Stomach (tissue), 9 donors: Measurements from ENCODE around the gene MIA. TPM values are rescaled to one million over a fixed set of nuclear protein-coding genes. Genes with fewer than 3 reads are reported as not detected.
A peak's percentile ranks its signal among the peaks of the same experiment; 100 is the strongest.
"Not testable (repeated sequence)": the region's sequence is repeated elsewhere in the genome, so short reads cannot be mapped to it uniquely, and the experiment has no call there.

Source experiments
- DNase-seq, 2 donors: peaks; one replicate each; pipeline versions ENCODE4 v3.0.0 to v3.0.0-alpha.2; 2013 to 2019
- H3K27ac ChIP-seq, 5 donors: fragments of 200-600 bp in 4 of 5; sonication (generic) in 4 of 5; one replicate each; pipeline ENCODE4 v1.5.1; 2013 to 2019; ENCODE audit warnings: mild to moderate bottlenecking in 1 of 5, moderate library complexity in 1 of 5
- H3K27me3 ChIP-seq, 3 donors: fragments of 200-600 bp; sonication (generic); one replicate each; pipeline ENCODE4 v1.5.1; 2017 to 2019; ENCODE audit warnings: mixed run types in 1 of 3
- H3K36me3 ChIP-seq, 4 donors: fragments of 200-600 bp; sonication (generic); 1 replicate in 3 of 4; 2 replicates in 1 of 4; pipeline ENCODE4 v1.5.1; 2016 to 2019
- H3K4me1 ChIP-seq, 4 donors: fragments of 200-600 bp; sonication (generic); one replicate each; pipeline ENCODE4 v1.5.1; 2016 to 2019
- H3K4me3 ChIP-seq, 4 donors: fragments of 200-600 bp; sonication (generic) in 3 of 4; one replicate each; pipeline ENCODE4 v1.5.1; 2016 to 2019; ENCODE audit warnings: mild to moderate bottlenecking in 1 of 4
- H3K9me3 ChIP-seq, 4 donors: fragments of 200-600 bp; sonication (generic); one replicate each; pipeline ENCODE4 v1.5.1; 2016 to 2019
- EP300 ChIP-seq: sonication (generic); formaldehyde crosslinking; IDR thresholded peaks from one replicate; pipeline ENCODE4 v1.6.1; 2017; ENCODE audit warnings: antibody characterized with exemption
- POLR2A ChIP-seq, 4 donors: fragments of 450-650 bp; IDR thresholded peaks; one replicate each; pipeline ENCODE4 v1.6.1; 2016; ENCODE audit warnings: antibody characterized with exemption in 4 of 4, control low read depth in 2 of 4, mild to moderate bottlenecking in 1 of 4, moderate library complexity in 1 of 4
- POLR2AphosphoS5 ChIP-seq, 3 donors: sonication (generic); formaldehyde crosslinking; IDR thresholded peaks; one replicate each; pipeline ENCODE4 v1.6.1; 2016; ENCODE audit warnings: antibody characterized with exemption in 3 of 3
- WGBS, 5 donors: extraction: QIAGEN DNeasy Blood & Tissue Kit in 3 of 5; methylation state at CpG; one replicate each; pipeline versions ENCODE4 v1.1.5 to v1.1.7; 2013 to 2018; 5-methylcytosine and 5-hydroxymethylcytosine counted together
- intact Hi-C: fragments of 100-400 bp; cut with DNase I; formaldehyde crosslinking; loops from one replicate; pipeline ENCODE4 v1.15.1; 2023; ENCODE audit warnings: low total_unique reads
- polyA plus RNA-seq, 3 donors: library from polyadenylated mRNA; stranded (reverse); fragments of 200-250 nt; gene quantifications; one replicate each; pipeline ENCODE4 v1.2.3, GENCODE V29; 2013
- total RNA-seq, 5 donors: library from RNA; depleted of rRNA; stranded (reverse); fragments of >200 nt; gene quantifications; one replicate each; pipeline versions ENCODE4 v1.1.0 to v1.2.3, GENCODE V29; 2014 to 2016
- TF ChIP-seq, protein P1 (sequence below), 7 experiments: fragments of 450-650 bp in 4 of 7; fragments of 200-600 bp in 3 of 7; sonication (generic) in 3 of 7; IDR thresholded peaks; one replicate each; pipeline ENCODE4 v1.5.1; 2016 to 2019; ENCODE audit warnings: antibody characterized with exemption in 7 of 7, control low read depth in 2 of 7, mild to moderate bottlenecking in 1 of 7
- donor health status: healthy with polysubstance abuse.
- donor health status: Bipolar disorder and iron deficiency.
- donor health status: healthy.

The MIA gene
- total and polyA plus RNA-seq, 8 donors: 2.8 to 10.1 (median 5.5) TPM; not detected in 4

DNA sequence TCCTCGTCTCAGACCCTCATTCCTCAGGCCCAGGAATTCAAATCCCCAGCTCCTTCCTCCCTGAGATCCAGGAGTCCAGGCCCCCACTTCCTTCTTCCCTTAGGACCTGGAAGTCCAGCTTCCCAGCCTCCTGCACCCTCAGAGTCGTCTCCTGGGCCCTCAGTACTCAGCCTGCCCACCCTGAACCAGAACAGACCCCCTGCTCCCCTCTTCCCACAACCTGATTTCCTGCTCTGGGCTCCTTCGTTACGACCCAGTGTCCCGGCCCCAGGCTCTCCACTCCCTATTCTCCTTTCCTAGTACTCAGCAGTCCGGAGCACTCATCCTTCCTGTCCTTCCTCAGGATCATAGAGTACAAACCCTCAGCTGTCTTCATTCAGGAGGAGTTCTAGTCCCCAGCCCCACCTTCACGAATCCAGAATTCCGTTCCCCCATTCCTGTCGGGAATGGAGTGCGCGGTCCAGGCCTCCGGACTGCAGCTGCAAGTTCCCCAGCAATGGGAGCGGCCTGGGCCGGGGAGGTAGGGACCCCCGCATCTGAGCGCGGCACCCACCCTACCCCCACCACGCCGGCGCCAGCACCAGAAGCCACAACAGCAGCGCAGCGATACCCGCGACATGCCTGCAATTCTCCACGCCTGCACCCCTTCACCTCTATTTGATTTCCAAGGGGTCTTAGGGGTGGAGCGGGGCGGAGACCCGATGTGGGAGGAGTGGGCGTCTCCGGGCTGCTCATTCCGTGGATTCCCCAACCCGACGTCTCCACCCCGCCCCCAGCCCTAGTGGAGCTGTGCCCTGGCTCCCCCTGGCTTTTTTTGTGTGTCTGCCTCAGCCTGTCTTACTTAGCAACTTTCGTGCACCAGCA, 36.4 kb downstream of the MIA start:
- H3K4me1 ChIP-seq: peaks cover 26 to 65% (median 60%) of the 10 kb centered on the region in 4 donors
- peaks cover 19 to 31% (median 26%) of the 10 kb centered on the region in 4 donors for H3K36me3 ChIP-seq
- peak overlapping the region; percentile 38 to 54 (median 46) for H3K4me3 ChIP-seq
- DNase-seq: peak in 1 of 2 donors; percentile 76
- H3K9me3 ChIP-seq: no peaks in the 10 kb centered on the region
- no peak for TF ChIP-seq EP300
- TF ChIP-seq POLR2AphosphoS5 (IDR thresholded peaks at IDR 0.05): no peak
- TF ChIP-seq, protein P1, sequence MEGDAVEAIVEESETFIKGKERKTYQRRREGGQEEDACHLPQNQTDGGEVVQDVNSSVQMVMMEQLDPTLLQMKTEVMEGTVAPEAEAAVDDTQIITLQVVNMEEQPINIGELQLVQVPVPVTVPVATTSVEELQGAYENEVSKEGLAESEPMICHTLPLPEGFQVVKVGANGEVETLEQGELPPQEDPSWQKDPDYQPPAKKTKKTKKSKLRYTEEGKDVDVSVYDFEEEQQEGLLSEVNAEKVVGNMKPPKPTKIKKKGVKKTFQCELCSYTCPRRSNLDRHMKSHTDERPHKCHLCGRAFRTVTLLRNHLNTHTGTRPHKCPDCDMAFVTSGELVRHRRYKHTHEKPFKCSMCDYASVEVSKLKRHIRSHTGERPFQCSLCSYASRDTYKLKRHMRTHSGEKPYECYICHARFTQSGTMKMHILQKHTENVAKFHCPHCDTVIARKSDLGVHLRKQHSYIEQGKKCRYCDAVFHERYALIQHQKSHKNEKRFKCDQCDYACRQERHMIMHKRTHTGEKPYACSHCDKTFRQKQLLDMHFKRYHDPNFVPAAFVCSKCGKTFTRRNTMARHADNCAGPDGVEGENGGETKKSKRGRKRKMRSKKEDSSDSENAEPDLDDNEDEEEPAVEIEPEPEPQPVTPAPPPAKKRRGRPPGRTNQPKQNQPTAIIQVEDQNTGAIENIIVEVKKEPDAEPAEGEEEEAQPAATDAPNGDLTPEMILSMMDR (IDR thresholded peaks at IDR 0.05): no peak
- peak overlapping the region; percentile 54 to 84 (median 80) for H3K27ac ChIP-seq
- no peaks in the 10 kb centered on the region for H3K27me3 ChIP-seq
- WGBS, 5 donors: 27 to 38% (median 34%) methylated on average over 27 to 35 of the region's 35 CpGs
- intact Hi-C loops: no loop called here

DNA sequence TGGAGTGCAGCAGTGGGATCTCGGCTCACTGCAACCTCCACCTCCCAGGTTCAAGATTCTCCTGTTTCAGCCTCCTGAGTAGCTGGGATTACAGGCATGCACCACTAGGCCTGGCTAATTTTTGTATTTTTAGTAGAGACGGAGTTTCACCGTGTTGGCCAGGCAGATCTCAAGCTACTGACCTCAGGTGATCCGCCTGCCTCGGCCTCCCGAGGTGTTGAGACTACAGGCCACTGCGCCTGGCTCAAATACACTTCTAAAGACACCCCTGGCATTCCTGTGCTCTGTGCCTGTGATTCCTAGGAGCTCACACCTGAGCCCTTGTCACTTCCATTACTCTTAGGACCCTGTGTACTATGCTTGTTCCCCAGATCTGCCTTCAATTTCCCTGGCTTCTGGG, 37.2 kb downstream of the MIA start:
- intact Hi-C loops, DNase-seq, H3K4me3 ChIP-seq, H3K27me3 ChIP-seq, H3K9me3 ChIP-seq: not testable (repeated sequence)
- Histone ChIP-seq H3K36me3 (peaks cover 15 to 23% (median 21%) of the 10 kb centered on the region in 4 donors), H3K4me1 (peaks cover 20 to 56% (median 52%) of the 10 kb centered on the region in 4 donors), H3K27ac (peak overlapping the region in 1 of 5 donors; percentile 20)
- WGBS, 5 donors: 86 to 92% (median 89%) methylated on average over 7 of the region's 7 CpGs

DNA sequence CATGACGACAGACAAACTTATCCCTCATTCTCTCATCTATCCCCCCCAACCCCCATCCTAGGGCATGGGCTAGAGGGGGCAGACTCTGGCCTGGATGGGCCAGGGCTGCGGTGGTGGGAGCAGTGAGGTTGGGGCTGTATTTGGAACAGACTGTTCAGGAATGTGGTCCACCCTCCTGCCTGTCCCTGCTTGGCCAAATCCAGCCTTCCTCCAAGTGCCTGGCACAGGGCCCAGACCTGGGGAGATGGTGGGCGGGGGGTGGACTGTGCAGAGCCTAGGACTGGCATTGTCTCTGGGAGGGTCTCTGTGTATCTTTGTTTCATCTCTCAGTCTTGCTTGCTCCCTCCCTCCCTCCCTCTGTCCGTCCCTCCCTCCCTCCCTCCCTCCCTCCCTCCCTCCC, 37.9 kb downstream of the MIA start:
- Histone ChIP-seq H3K4me3 (no peak overlapping the region), H3K9me3 (no peaks in the 10 kb centered on the region), H3K27me3 (no peaks in the 10 kb centered on the region), H3K27ac (peak overlapping the region in 1 of 5 donors; percentile 20), H3K4me1 (peaks cover 20 to 54% (median 48%) of the 10 kb centered on the region in 4 donors), H3K36me3 (peaks cover 9 to 17% (median 15%) of the 10 kb centered on the region in 4 donors)
- WGBS, 5 donors: 8 to 37% (median 34%) methylated on average over 4 of the region's 4 CpGs
- DNase-seq: peak in 1 of 2 donors; percentile 53
- intact Hi-C loops: no loop called here
- TF ChIP-seq EP300: no peak
- no peak for TF ChIP-seq POLR2AphosphoS5 (IDR thresholded peaks at IDR 0.05)
- no peak for TF ChIP-seq POLR2A (IDR thresholded peaks at IDR 0.05)
- TF ChIP-seq, protein P1 (IDR thresholded peaks at IDR 0.05): no peak

DNA sequence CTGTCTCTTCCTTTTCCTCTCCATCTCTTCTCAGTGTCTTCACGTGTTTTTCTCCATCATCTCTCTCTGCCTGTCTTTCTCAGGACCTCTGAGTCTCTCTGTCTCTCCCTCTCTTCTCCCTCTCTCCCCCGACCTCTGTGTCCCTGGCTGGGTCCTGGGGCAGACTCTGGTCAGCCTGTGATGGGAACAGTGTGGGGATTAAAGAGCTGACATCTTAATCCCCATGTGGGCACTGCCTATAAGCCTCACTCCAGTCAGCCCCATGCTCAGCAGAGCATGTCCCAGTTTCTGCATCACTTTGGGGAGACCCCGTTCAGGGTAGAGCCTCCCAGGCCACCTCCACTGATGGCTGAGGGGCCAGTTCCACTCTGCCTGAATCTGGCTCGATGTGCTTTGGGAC, 39.9 kb downstream of the MIA start:
- H3K4me1 ChIP-seq: peaks cover 27 to 55% (median 48%) of the 10 kb centered on the region in 4 donors
- TF ChIP-seq POLR2AphosphoS5 (IDR thresholded peaks at IDR 0.05) (no peak), POLR2A (IDR thresholded peaks at IDR 0.05) (no peak), EP300 (no peak)
- TF ChIP-seq, protein P1 (IDR thresholded peaks at IDR 0.05): no peak
- WGBS, 5 donors: 59 to 78% (median 73%) methylated on average over 4 of the region's 4 CpGs
- H3K9me3 ChIP-seq: no peaks in the 10 kb centered on the region
- no peak for DNase-seq
- H3K4me3 ChIP-seq: no peak overlapping the region
- no peak overlapping the region for H3K27ac ChIP-seq
- H3K36me3 ChIP-seq: no peaks in the 10 kb centered on the region
- no peaks in the 10 kb centered on the region for H3K27me3 ChIP-seq
- intact Hi-C loops: no loop called here
